ENCODE measurements around the gene ACVR2B. TPM values are rescaled to one million over a fixed set of nuclear protein-coding genes. Genes with fewer than 3 reads are reported as not detected.
"Not testable (repeated sequence)": the region's sequence is repeated elsewhere in the genome, so short reads cannot be mapped to it uniquely, and the experiment has no call there.

Gene ACVR2B
- total RNA-seq = 1 to 10 TPM; 2.7 to 2.8 TPM
- long read RNA-seq, donor 1, full-length matches to known transcripts = 1 of 2 reads
- long read RNA-seq, donor 1, partial matches to known transcripts = 1 of 2 reads
- long read RNA-seq, donor 1, other reads (novel, unspliced or antisense) = 0 of 2 reads
- long read RNA-seq, donor 2 = 0 reads

- intact Hi-C loops (cut with DNase I) = no loop called here
These were observed at the start of gene ACVR2B for GRCh38 chr3:38453075-38453912. Gene ACVR2B, plus strand, starts transcription at chr3:38453890. Its CDS starts 433 bp downstream, at chr3:38454323.

GRCh38 chr3:38404286-38404685 lies 49.4 kb upstream of the ACVR2B start:
- no peak for DNase-seq (ENCODE audit: low spot score)
- intact Hi-C loops (cut with DNase I) = loop anchor here in 1 of 2 donors (10.0 kb wide), 1 partner anchor 1251 kb away; no protein-coding TSS in a partner anchor

More at GRCh38 chr3:38453075-38453912, at the start of gene ACVR2B:
- DNase-seq (ENCODE audit: low spot score) = peak; percentile 93

GRCh38 chr3:38411591-38411990 lies 42.1 kb upstream of the ACVR2B start:
- DNase-seq (ENCODE audit: low spot score) = no peak
- intact Hi-C loops (cut with DNase I) = no loop called here

- DNase-seq (ENCODE audit: low spot score); intact Hi-C loops (cut with DNase I): not testable (repeated sequence)
These were observed 32.9 kb upstream of the ACVR2B start for GRCh38 chr3:38420758-38421157.

- intact Hi-C loops (cut with DNase I) = no loop called here
- DNase-seq (ENCODE audit: low spot score) = no peak
These were observed 31.9 kb upstream of the ACVR2B start for GRCh38 chr3:38421679-38422336.

GRCh38 chr3:38426798-38427426 lies 26.8 kb upstream of the ACVR2B start:
- DNase-seq (ENCODE audit: low spot score); intact Hi-C loops (cut with DNase I): not testable (repeated sequence)

GRCh38 chr3:38432871-38433658 lies 20.6 kb upstream of the ACVR2B start:
- intact Hi-C loops (cut with DNase I); DNase-seq (ENCODE audit: low spot score): not testable (repeated sequence)

- DNase-seq (ENCODE audit: low spot score); intact Hi-C loops (cut with DNase I): not testable (repeated sequence)
These were observed 20.0 kb upstream of the ACVR2B start for GRCh38 chr3:38433661-38434060.

GRCh38 chr3:38438436-38439069 lies 15.1 kb upstream of the ACVR2B start:
- intact Hi-C loops (cut with DNase I); DNase-seq (ENCODE audit: low spot score): not testable (repeated sequence)

GRCh38 chr3:38443205-38443604 lies 10.5 kb upstream of the ACVR2B start:
- intact Hi-C loops (cut with DNase I); DNase-seq (ENCODE audit: low spot score): not testable (repeated sequence)

GRCh38 chr3:38446085-38446686 lies 7.5 kb upstream of the ACVR2B start:
- DNase-seq (ENCODE audit: low spot score) = no peak
- intact Hi-C loops (cut with DNase I) = loop anchor here in 1 of 2 donors (2.0 kb wide), 1 partner anchor 17 kb away; no protein-coding TSS in a partner anchor

GRCh38 chr3:38446812-38447211 lies 6.9 kb upstream of the ACVR2B start:
- no peak for DNase-seq (ENCODE audit: low spot score)
- intact Hi-C loops (cut with DNase I) = loop anchor here in 1 of 2 donors (2.0 kb wide), 1 partner anchor 16 kb away; no protein-coding TSS in a partner anchor

- no peak for DNase-seq (ENCODE audit: low spot score)
These were observed 2.8 kb upstream of the ACVR2B start for GRCh38 chr3:38450853-38451252.

GRCh38 chr3:38453913-38454177 lies 155 bp downstream of the ACVR2B start:
- no peak for DNase-seq (ENCODE audit: low spot score)
- intact Hi-C loops (cut with DNase I) = no loop called here

More at GRCh38 chr3:38450853-38451252, 2.8 kb upstream of the ACVR2B start:
- intact Hi-C loops (cut with DNase I) = no loop called here

- intact Hi-C loops (cut with DNase I) = no loop called here
- DNase-seq (ENCODE audit: low spot score) = no peak
These were observed 641 bp downstream of the ACVR2B start for GRCh38 chr3:38454178-38454883.

GRCh38 chr3:38454884-38455638 lies 1.4 kb downstream of the ACVR2B start:
- no peak for DNase-seq (ENCODE audit: low spot score)
- intact Hi-C loops (cut with DNase I) = loop anchor here in 1 of 2 donors (5.0 kb wide), 1 partner anchor 1648 kb away; no protein-coding TSS in a partner anchor

Measured in posterior vena cava (tissue), 2 donors.